Astrocyte (in vitro differentiated cells and primary cell): Measurements from ENCODE around the gene DDT.

ENCODE experiments used
- EZH2 ChIP-seq: IDR thresholded peaks from 2 replicates; pipeline ENCODE4 v1.6.1; 2012; ENCODE audit warnings: mild to moderate bottlenecking, low read length, inconsistent platforms; ENCODE audit not compliant: insufficient read depth
- TF ChIP-seq, protein P1 (sequence below): IDR thresholded peaks from 2 replicates; pipeline ENCODE4 v1.5.1; 2011; ENCODE audit warnings: low read depth, mild to moderate bottlenecking, inconsistent platforms, low read length, moderate library complexity; ENCODE audit not compliant: insufficient read depth

DNA sequence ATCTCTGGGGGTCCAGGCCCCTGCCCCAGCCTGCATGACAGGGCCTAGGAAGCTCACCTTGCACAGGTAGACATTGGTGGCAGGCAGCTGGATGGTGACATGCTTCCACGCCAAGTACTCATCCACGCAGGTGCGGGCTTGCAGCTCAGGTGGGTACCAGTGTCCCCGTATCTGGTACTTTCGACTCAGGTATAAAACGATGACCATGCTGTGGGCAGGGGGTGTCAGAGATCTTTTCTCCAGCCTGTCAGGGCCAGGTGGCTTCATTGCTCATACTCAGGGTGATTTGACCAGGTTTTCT is 32.6 kb upstream of the DDT start:
- TF ChIP-seq, protein P1, sequence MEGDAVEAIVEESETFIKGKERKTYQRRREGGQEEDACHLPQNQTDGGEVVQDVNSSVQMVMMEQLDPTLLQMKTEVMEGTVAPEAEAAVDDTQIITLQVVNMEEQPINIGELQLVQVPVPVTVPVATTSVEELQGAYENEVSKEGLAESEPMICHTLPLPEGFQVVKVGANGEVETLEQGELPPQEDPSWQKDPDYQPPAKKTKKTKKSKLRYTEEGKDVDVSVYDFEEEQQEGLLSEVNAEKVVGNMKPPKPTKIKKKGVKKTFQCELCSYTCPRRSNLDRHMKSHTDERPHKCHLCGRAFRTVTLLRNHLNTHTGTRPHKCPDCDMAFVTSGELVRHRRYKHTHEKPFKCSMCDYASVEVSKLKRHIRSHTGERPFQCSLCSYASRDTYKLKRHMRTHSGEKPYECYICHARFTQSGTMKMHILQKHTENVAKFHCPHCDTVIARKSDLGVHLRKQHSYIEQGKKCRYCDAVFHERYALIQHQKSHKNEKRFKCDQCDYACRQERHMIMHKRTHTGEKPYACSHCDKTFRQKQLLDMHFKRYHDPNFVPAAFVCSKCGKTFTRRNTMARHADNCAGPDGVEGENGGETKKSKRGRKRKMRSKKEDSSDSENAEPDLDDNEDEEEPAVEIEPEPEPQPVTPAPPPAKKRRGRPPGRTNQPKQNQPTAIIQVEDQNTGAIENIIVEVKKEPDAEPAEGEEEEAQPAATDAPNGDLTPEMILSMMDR, result no peak
- TF ChIP-seq EZH2, result no peak
